NT2/D1 (cell line): ENCODE measurements around the gene ARL8A.

Experiments
- SUZ12 ChIP-seq: IDR thresholded peaks from 2 replicates; pipeline ENCODE4 v1.6.1; 2011; ENCODE audit not compliant: insufficient read length, insufficient read depth; ENCODE audit errors: extremely low read depth
- YY1 ChIP-seq: IDR thresholded peaks from 2 replicates; pipeline ENCODE4 v1.6.1; 2011; ENCODE audit not compliant: insufficient read length, insufficient read depth
- ZNF274 ChIP-seq: IDR thresholded peaks from 2 replicates; pipeline ENCODE4 v1.6.1; 2011; ENCODE audit warnings: mild to moderate bottlenecking, low read depth, low read length

- no peak for TF ChIP-seq ZNF274
- TF ChIP-seq YY1 = no peak
- no peak for TF ChIP-seq SUZ12
These were observed 49.8 kb upstream of the ARL8A start for GRCh38 chr1:202194328-202194648.
